SHP77 (cell line): ENCODE measurements around the gene CAPN7.

Source experiments
- DNase-seq, 2 experiments: peaks; one replicate each; lab custom pipeline; 2025; lab: John Stamatoyannopoulos, UW

Gene CAPN7

GRCh38 chr3:15276028-15276724, 70.1 kb downstream of the CAPN7 start:
- no peak for DNase-seq

GRCh38 chr3:15277861-15278500, 71.9 kb downstream of the CAPN7 start:
- no peak for DNase-seq

- no peak for DNase-seq
Observed at GRCh38 chr3:15279205-15279604, 73.2 kb downstream of the CAPN7 start.

- DNase-seq, result no peak
Observed at GRCh38 chr3:15279671-15280402, 73.8 kb downstream of the CAPN7 start.

- no peak for DNase-seq
Observed at GRCh38 chr3:15280853-15281532, 74.9 kb downstream of the CAPN7 start.

GRCh38 chr3:15281817-15282216, 75.8 kb downstream of the CAPN7 start:
- DNase-seq, result no peak

- DNase-seq, result no peak
Observed at GRCh38 chr3:15283702-15284101, 77.7 kb downstream of the CAPN7 start.

- peak; percentile 87 for DNase-seq
Observed at GRCh38 chr3:15284121-15284889, 78.3 kb downstream of the CAPN7 start.

- DNase-seq, result no peak
Observed at GRCh38 chr3:15286022-15286421, 80.0 kb downstream of the CAPN7 start.

GRCh38 chr3:15287565-15288330, 81.7 kb downstream of the CAPN7 start:
- no peak for DNase-seq

GRCh38 chr3:15288331-15289035, 82.4 kb downstream of the CAPN7 start:
- DNase-seq, result no peak

GRCh38 chr3:15289661-15290060, 83.6 kb downstream of the CAPN7 start:
- DNase-seq, result no peak

GRCh38 chr3:15290736-15291135, 84.7 kb downstream of the CAPN7 start:
- no peak for DNase-seq

GRCh38 chr3:15291589-15292541, 85.8 kb downstream of the CAPN7 start:
- DNase-seq, result no peak

GRCh38 chr3:15292765-15293522, 86.9 kb downstream of the CAPN7 start:
- DNase-seq, result no peak

GRCh38 chr3:15294929-15295328, 88.9 kb downstream of the CAPN7 start:
- no peak for DNase-seq

- DNase-seq, result no peak
Observed at GRCh38 chr3:15295506-15295905, 89.5 kb downstream of the CAPN7 start.

- DNase-seq, result no peak
Observed at GRCh38 chr3:15297608-15298350, 91.7 kb downstream of the CAPN7 start.
